PC-3 (cell line): Measurements from ENCODE around the gene UBFD1. TPM values are rescaled to one million over a fixed set of nuclear protein-coding genes. Genes with fewer than 3 reads are reported as not detected.

Experiments used
- ATAC-seq: fragments of 200-7000 bp; cut with Tn5 transposase; 2 replicates; pipeline ENCODE4 v1.9.1; 2020; ENCODE audit warnings: mild to moderate bottlenecking, moderate library complexity
- BruUV-seq: library from RNA; stranded (reverse); fragments of 400-500 nt; replicated peaks from 2 replicates; lab custom pipeline; 2021; lab: Mats Ljungman, UMichigan
- CTCF ChIA-PET: fragments of 300-600 bp; sonication (Branson Sonifier 250); formaldehyde crosslinking; loops from one replicate; lab custom pipeline; 2022; ENCODE audit warnings: antibody characterized with exemption; lab: Charles Lee
- POLR2A ChIA-PET: fragments of 300-600 bp; sonication (Branson Sonifier 250); formaldehyde crosslinking; loops from one replicate; lab custom pipeline; 2022; ENCODE audit warnings: antibody characterized with exemption; ENCODE audit not compliant: unreplicated experiment; lab: Charles Lee
- DNase-seq: peaks from one replicate; pipeline ENCODE4 v3.0.0-alpha.2; 2015
- H2AFZ ChIP-seq: fragments of 300-600 bp; sonication (generic); 2 replicates; pipeline ENCODE4 v1.6.0; 2016; ENCODE audit warnings: antibody characterized with exemption, low read length
- H3F3A ChIP-seq: fragments of 300-600 bp; sonication (generic); one replicate; pipeline ENCODE4 v1.6.0; 2017; ENCODE audit warnings: antibody characterized with exemption, low read length, control low read depth, mild to moderate bottlenecking; ENCODE audit not compliant: unreplicated experiment
- H3K27ac ChIP-seq: fragments of 300-600 bp; sonication (generic); 2 replicates; pipeline ENCODE4 v1.5.1; 2016; ENCODE audit warnings: mild to moderate bottlenecking, low read length
- H3K27me3 ChIP-seq: fragments of 300-600 bp; sonication (generic); 2 replicates; pipeline ENCODE4 v1.6.1; 2016; ENCODE audit warnings: low read length, mixed read lengths
- H3K36me3 ChIP-seq: fragments of 300-600 bp; sonication (generic); 2 replicates; pipeline ENCODE4 v1.6.1; 2016; ENCODE audit warnings: low read depth, mixed run types, low read length, mixed read lengths
- H3K4me1 ChIP-seq: fragments of 300-600 bp; sonication (generic); 2 replicates; pipeline ENCODE4 v1.5.1; 2016; ENCODE audit warnings: low read length; ENCODE audit not compliant: insufficient read depth
- H3K4me2 ChIP-seq: fragments of 300-600 bp; sonication (generic); 2 replicates; pipeline ENCODE4 v1.6.0; 2016; ENCODE audit warnings: low read length
- H3K4me3 ChIP-seq: fragments of 300-600 bp; sonication (generic); 2 replicates; pipeline ENCODE4 v1.5.1; 2016; ENCODE audit warnings: mild to moderate bottlenecking, low read length, mixed read lengths
- H3K79me2 ChIP-seq: fragments of 300-600 bp; sonication (generic); 2 replicates; pipeline ENCODE4 v1.6.1; 2017; ENCODE audit warnings: low read length, mixed read lengths
- H3K9ac ChIP-seq: fragments of 300-600 bp; sonication (generic); 2 replicates; pipeline ENCODE4 v1.6.0; 2016; ENCODE audit warnings: mild to moderate bottlenecking, low read length
- H3K9me2 ChIP-seq: fragments of 300-600 bp; sonication (generic); replicated peaks from 2 replicates; pipeline ENCODE4 v1.6.1; 2016; ENCODE audit warnings: mixed run types, low read length, mixed read lengths
- H3K9me3 ChIP-seq: fragments of 300-600 bp; sonication (generic); 2 replicates; pipeline ENCODE4 v1.6.1; 2016; ENCODE audit warnings: low read length, mixed read lengths
- H4K20me1 ChIP-seq: fragments of 300-600 bp; sonication (generic); 2 replicates; pipeline ENCODE4 v1.6.1; 2016; ENCODE audit warnings: low read length, mixed read lengths
- EZH2 ChIP-seq: fragments of 300-600 bp; sonication (generic); IDR thresholded peaks from one replicate; pipeline ENCODE4 v1.6.1; 2017; ENCODE audit warnings: antibody characterized with exemption, mild to moderate bottlenecking, low read length; ENCODE audit not compliant: unreplicated experiment
- EZH2phosphoT487 ChIP-seq: fragments of 300-600 bp; sonication (generic); IDR thresholded peaks from 2 replicates; pipeline ENCODE4 v1.6.1; 2018; ENCODE audit warnings: mild to moderate bottlenecking, antibody characterized with exemption, low read length, borderline replicate concordance
- intact Hi-C: fragments of 100-400 bp; cut with micrococcal nuclease; formaldehyde crosslinking; loops from 2 replicates; pipeline ENCODE4 v1.9.0; 2023
- total RNA-seq: library from RNA; depleted of rRNA; stranded (reverse); fragments of >200 nt; gene quantifications from 2 replicates; pipeline ENCODE4 v1.2.3, GENCODE V29; 2014
- TF ChIP-seq, protein P1 (sequence below): fragments of 300-600 bp; sonication (generic); conservative IDR thresholded peaks from 2 replicates; pipeline ENCODE4 v1.5.1; 2017; ENCODE audit warnings: antibody characterized with exemption, low read depth, mild to moderate bottlenecking, low read length

Gene UBFD1
- total RNA-seq, 1 experiment from 2014 or later, result 69.7 TPM

DNA sequence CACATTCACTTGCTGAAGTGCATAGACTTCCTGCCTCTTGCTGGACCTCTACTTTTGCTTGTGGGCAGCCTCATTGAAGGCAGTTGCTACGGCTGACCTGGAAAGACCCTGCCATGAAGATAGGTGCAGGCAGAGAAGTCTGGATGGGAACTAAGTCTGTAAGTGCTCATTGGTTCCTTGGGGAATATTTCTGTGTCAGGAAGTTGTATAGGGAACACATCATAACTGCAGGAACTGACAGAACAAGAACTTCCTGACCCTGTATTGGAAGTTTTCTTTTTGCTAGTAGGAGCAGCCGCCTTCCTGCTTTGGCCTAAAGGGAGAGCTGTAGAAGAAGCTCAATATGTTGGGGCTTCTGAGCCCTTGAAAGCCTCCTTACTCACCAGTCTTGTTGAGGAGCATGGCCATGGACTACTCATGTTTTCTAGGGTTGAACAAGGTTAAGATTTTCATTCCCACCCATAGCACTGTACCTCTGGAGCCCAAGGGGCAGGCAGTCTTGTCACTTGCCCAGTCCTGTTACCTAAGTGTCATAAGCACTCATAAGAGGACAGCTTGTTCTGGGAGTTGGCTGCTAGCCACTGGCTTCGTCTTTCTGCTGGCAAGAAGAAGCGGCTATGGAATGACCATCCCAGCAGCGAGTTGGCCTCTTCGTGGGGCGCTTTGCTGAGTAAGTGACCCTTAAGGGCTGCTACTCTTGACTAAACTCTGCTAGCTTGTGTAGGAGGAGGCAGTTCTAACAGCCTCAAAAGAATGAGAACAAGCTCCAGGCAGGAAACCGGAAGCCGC is 7.2 kb downstream of the UBFD1 start:
- no peak overlapping the region for H3K27ac ChIP-seq
- peaks cover 47% of the 10 kb centered on the region; the same call in 1 of the 2 replicates for H3K36me3 ChIP-seq
- CTCF ChIA-PET, result no interaction called here
- H3K9ac ChIP-seq, result no peak overlapping the region
- no peaks in the 10 kb centered on the region for H3F3A ChIP-seq
- no peak overlapping the region for H3K4me3 ChIP-seq
- H3K9me3 ChIP-seq, result no peaks in the 10 kb centered on the region
- TF ChIP-seq, protein P1, sequence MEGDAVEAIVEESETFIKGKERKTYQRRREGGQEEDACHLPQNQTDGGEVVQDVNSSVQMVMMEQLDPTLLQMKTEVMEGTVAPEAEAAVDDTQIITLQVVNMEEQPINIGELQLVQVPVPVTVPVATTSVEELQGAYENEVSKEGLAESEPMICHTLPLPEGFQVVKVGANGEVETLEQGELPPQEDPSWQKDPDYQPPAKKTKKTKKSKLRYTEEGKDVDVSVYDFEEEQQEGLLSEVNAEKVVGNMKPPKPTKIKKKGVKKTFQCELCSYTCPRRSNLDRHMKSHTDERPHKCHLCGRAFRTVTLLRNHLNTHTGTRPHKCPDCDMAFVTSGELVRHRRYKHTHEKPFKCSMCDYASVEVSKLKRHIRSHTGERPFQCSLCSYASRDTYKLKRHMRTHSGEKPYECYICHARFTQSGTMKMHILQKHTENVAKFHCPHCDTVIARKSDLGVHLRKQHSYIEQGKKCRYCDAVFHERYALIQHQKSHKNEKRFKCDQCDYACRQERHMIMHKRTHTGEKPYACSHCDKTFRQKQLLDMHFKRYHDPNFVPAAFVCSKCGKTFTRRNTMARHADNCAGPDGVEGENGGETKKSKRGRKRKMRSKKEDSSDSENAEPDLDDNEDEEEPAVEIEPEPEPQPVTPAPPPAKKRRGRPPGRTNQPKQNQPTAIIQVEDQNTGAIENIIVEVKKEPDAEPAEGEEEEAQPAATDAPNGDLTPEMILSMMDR, result no peak
- no peak for TF ChIP-seq EZH2
- no peak for TF ChIP-seq EZH2phosphoT487
- ATAC-seq (no peak), DNase-seq (no peak)
- no peaks in the 10 kb centered on the region for H3K9me2 ChIP-seq
- H3K79me2 ChIP-seq, result peaks cover 17% of the 10 kb centered on the region
- H4K20me1 ChIP-seq, result no peaks in the 10 kb centered on the region; the same call in 1 of the 2 replicates
- POLR2A ChIA-PET, result no interaction called here
- H2AFZ ChIP-seq, result no peak overlapping the region
- intact Hi-C loops, result no loop called here
- no peak overlapping the region for H3K4me2 ChIP-seq
- BruUV-seq, result no TSS peak
- no peaks in the 10 kb centered on the region for H3K27me3 ChIP-seq
- no peaks in the 10 kb centered on the region for H3K4me1 ChIP-seq

GRCh38 chr16:23566724-23567123 is 9.2 kb downstream of the UBFD1 start:
- no peaks in the 10 kb centered on the region for H3K9me3 ChIP-seq
- no peaks in the 10 kb centered on the region for H3F3A ChIP-seq
- H3K4me3 ChIP-seq, result no peak overlapping the region
- H3K27ac ChIP-seq, result no peak overlapping the region
- ChIA-PET CTCF (no interaction called here), POLR2A (no interaction called here)
- no TSS peak for BruUV-seq
- no peak for ATAC-seq
- no peak overlapping the region for H3K4me2 ChIP-seq
- no peaks in the 10 kb centered on the region for H3K4me1 ChIP-seq
- H3K9me2 ChIP-seq, result no peaks in the 10 kb centered on the region
- H3K9ac ChIP-seq, result no peak overlapping the region
- no peaks in the 10 kb centered on the region for H4K20me1 ChIP-seq
- no peak for TF ChIP-seq EZH2phosphoT487
- TF ChIP-seq, protein P1, result no peak
- no peak for TF ChIP-seq EZH2
- H3K36me3 ChIP-seq, result peaks cover 36% of the 10 kb centered on the region; the same call in 1 of the 2 replicates
- intact Hi-C loops, result no loop called here
- H3K27me3 ChIP-seq, result no peaks in the 10 kb centered on the region
- no peak overlapping the region for H2AFZ ChIP-seq
- DNase-seq, result no peak
- H3K79me2 ChIP-seq, result no peaks in the 10 kb centered on the region

DNA sequence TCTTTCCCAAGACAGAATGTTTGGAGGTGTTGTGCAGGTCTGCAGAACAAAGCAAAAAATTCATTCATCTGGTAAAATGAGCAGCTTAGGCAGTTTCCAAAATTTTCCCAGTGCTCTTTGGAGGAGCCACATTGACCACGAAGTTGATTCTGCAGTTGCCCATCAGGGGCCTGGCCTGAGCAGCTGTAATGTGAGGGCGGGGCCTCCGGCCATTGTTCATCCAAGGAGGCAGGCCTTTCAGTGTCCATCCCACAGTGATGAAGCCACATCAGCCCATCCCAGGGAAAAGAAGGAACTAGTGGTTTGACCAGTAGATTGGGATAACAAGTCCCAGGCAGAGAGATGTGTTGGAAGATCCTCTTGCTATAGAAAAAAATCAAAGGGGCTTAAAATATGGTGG is 10.1 kb downstream of the UBFD1 start:
- Histone ChIP-seq H3K79me2 (no peaks in the 10 kb centered on the region), H3K27me3 (no peaks in the 10 kb centered on the region), H3K4me3 (no peak overlapping the region), H3K4me2 (no peak overlapping the region), H3K9ac (no peak overlapping the region), H3K36me3 (peaks cover 33% of the 10 kb centered on the region; the same call in 1 of the 2 replicates), H4K20me1 (no peaks in the 10 kb centered on the region), H3K9me2 (no peaks in the 10 kb centered on the region), H3F3A (no peaks in the 10 kb centered on the region), H3K9me3 (no peaks in the 10 kb centered on the region), H3K27ac (no peak overlapping the region), H2AFZ (no peak overlapping the region), H3K4me1 (no peaks in the 10 kb centered on the region)
- DNase-seq (no peak), ATAC-seq (no peak)
- intact Hi-C loops, result no loop called here
- TF ChIP-seq, protein P1, result no peak
- TF ChIP-seq EZH2 (no peak), EZH2phosphoT487 (no peak)
- no TSS peak for BruUV-seq
- ChIA-PET CTCF (no interaction called here), POLR2A (no interaction called here)
